Measurements from ENCODE around the gene DCHS2.

GRCh38 chr4:154376486-154376885 is 115.1 kb downstream of the DCHS2 start:
- TF ChIP-seq CTCF (IDR thresholded peaks at IDR 0.05) (no peak), ZFX (IDR thresholded peaks at IDR 0.05; ENCODE audit: borderline replicate concordance) (no peak)
